ENCODE data around the gene SRGAP1.
"Not testable (repeated sequence)": the region's sequence is repeated elsewhere in the genome, so short reads cannot be mapped to it uniquely, and the experiment has no call there.

The SRGAP1 gene

DNA sequence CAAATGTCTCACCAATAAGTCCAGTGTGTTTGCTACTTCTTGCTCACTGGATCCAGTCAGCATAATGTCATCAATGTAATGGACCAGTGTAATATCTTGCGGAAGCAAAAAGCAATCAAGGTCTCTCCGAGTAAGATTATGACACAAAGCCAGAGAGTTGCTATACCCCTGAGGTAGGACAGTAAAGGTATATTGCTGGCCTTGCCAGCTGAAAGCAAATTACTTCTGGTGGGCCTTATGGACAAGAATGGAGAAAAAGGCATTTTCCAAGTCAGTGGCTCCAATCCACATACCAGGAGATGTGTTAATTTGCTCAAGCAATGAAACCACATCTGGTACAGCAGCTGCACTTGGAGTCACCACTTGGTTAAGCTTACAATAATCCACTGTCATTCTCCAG, 288.2 kb downstream of the SRGAP1 start:
- DNase-seq = not testable (repeated sequence)

DNA sequence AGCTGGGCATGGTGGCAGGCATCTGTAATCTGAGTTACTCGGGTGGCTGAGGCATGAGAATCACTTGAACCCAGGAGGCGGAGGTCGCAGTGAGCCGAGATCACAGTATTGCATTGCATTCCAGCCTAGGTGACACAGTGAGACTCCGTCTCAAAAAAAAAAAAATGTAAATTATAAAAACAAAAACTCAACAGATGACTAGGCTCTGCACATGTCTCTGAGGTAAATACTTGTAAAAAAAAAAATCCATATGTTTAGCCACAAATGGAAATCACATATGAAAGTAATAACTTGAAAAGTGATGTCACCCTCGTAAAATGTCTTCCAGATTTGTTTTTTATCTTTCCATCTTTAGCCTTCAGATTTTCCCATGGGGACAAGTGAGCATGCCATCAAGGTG, 292.6 kb downstream of the SRGAP1 start:
- DNase-seq = no peak

DNA sequence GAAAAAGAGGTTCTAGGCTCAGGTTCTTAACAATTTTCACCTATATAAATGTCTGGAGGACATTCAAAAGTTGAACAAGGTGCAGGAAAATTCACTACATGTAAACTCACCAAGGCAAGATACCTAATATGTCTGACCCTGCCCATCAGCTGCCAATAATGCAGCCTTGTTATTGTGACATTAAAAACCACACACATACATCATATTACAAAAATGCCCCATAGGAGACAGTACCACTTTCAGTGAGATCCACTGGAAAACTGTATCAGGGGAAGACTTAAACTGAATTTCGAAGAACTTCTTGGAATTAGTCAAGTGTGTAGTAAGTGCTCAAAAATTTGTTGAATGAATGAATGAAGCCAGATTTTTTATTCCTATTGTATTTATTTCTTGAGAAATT, 294.5 kb downstream of the SRGAP1 start:
- DNase-seq = no peak

DNA sequence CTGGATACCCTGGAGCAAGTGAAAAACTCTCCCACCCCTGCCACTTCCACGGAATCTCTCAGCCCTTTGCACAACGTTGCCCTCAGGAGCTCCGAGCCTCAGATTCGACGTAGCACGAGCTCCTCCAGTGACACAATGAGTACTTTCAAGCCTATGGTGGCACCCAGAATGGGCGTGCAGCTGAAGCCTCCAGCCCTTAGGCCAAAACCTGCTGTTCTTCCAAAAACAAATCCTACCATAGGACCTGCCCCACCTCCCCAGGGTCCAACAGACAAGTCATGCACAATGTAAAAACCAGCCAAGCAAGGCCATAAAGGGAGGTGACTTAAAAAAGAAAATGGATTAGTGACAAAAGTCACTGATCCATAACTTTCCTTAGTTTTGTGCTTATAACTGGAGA, 297.9 kb downstream of the SRGAP1 start:
- no peak for DNase-seq

DNA sequence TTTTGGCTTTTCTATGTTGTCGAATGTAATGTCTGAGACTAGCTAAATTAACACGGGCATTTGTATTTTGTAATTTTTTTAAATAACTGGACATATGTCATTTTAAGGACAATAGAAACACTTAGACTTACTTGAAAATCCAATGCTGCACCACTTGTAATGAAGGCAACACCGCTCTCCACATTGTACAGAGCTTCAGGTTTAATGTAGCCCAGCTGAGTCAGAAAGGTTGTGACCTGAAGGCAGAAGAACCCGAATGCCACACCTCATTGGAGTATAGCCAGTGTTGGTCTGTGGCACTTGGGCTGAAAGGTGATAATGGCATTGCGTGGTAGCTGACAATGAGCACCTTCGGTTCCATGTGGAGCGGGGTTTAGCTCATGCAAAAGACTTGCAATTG, 298.3 kb downstream of the SRGAP1 start:
- no peak for DNase-seq

DNA sequence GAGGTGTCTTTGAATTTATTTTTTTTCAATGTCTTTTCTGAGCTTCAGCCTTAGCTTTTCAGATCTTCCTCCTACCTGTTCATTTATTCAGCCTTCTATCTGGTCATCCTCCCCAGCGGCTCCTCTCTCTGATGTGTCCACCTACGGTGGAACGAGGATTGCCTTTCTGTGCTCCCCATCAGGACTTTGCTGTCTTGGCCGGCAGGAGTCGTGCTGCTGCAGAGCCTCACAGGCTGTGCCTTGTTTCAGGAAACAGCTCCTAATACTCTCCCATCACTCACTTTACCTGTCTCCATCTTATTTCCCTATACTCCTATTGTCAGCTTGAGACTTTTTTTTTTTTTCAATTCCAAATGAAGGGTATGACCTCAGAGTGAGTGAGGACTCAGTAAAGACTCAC, 300.7 kb downstream of the SRGAP1 start:
- DNase-seq = no peak

- DNase-seq = no peak
Observed at GRCh38 chr12:64147011-64147631, 302.6 kb downstream of the SRGAP1 start.

GRCh38 chr12:64147875-64148274, 303.4 kb downstream of the SRGAP1 start:
- no peak for DNase-seq

- DNase-seq = no peak
Observed at GRCh38 chr12:64154677-64155076, 310.2 kb downstream of the SRGAP1 start.

GRCh38 chr12:64157110-64157509, 312.6 kb downstream of the SRGAP1 start:
- DNase-seq = no peak

DNA sequence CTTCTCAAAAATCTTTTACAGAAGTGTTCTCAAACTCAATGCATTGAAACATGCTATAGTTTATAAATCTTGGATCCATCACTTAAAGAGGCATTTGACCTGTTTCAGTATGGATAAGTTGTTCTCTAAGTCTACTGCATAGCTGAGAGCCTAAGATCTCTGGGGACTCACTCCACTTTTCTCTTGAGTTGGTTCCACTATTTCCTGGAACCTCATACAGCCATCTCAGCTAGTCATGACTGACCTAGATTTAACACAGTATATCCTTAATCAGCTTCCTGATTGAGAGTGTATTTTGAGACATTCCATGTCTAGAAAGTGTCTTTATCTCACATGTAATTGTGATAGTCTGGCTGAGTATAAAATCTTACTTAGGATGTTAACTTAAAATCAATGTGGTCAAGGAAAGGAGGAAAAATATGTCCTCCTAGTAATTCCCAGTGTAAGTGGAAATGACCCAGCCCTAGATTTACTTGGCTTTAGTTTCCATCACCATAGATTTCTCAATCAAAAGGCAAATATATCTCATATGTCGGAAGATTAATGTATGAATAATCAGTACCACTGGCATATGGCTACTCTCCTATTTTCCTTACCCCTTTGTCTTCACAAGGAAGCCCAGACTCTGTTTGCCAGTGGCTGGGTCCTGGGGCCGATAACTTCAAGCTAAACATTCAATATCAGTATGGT, 315.7 kb downstream of the SRGAP1 start:
- DNase-seq = no peak

- no peak for DNase-seq
Observed at GRCh38 chr12:64160711-64161060, 316.2 kb downstream of the SRGAP1 start.

GRCh38 chr12:64166606-64167005, 322.1 kb downstream of the SRGAP1 start:
- not testable (repeated sequence) for DNase-seq

DNA sequence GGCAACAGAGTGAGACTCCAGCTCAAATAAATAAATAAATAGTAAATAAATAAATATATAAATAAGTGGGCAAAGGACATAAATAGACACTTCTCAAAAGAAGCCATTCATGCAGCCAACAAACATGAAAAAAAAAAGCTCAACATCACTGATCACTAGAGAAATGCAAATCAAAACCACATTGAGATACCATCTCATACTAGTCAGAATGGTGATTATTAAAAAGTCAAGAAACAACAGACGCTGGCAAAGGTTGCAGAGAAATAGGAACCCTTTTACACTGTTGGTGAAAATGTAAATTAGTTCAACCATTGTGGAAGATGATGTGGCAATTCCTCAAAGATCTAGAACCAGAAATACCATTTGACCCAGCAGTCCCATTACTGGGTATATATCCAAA, 322.5 kb downstream of the SRGAP1 start:
- peak; percentile 6 to 44 for DNase-seq

GRCh38 chr12:64170024-64170423, 325.5 kb downstream of the SRGAP1 start:
- no peak for DNase-seq

- no peak for DNase-seq
Observed at GRCh38 chr12:64170730-64171129, 326.2 kb downstream of the SRGAP1 start.

DNA sequence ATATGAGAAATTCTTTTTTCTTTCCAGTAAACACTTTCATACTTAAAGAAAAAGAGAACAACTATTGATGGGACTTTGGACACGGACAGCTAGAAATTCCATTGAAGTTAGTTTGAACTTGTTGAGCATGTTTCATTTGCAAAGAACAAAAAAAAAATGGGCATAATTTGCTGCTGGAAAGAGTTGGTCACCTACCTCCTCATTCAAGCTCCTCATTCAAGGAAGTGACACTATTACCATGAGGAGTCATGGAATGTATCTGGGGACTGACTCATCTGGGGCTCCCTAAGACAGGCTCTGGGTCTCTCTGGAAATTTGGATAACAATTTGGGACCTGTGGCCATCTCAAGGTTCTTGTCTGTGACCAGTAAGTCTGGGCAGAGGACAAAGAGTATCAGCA, 327.2 kb downstream of the SRGAP1 start:
- no peak for DNase-seq

DNA sequence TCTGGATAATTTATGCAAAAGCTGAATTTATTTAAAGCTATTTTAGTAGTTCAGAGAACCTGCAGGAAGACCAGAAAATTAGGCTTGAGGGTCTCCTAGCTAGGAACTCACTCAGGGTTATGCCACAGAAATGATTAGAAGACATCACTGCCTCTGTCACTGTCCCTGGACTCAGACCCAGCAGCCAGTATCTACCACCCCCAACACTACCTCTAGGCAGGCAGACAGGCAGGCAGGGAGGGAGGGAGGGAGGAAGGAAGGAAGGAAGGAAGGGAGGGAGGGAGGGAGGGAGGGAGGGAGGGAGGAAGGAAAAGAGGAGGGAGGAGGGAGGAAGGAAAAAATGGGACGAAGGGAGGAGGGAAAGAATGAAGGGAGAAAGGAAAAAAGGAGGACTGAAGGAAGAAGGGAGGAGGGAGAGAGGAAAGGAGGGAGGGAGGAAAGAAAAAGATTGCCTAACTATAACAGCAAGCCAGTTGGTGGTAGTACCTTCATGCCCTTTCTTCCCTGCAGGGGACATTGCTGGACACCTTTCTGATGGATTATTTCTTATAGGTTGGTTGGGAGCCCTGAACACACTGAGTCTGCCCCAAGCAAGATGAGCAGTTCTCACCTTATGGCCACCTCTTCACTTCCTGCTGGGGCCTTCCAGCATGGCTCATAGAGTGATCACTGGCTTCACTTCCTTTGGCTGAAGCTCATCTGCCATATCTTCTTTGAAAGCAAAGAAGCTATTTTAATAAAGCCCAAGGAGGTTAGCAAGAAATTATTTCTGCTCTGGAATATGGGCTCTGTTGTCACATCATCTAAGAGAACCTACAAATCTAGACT, 327.9 kb downstream of the SRGAP1 start:
- no peak for DNase-seq

DNA sequence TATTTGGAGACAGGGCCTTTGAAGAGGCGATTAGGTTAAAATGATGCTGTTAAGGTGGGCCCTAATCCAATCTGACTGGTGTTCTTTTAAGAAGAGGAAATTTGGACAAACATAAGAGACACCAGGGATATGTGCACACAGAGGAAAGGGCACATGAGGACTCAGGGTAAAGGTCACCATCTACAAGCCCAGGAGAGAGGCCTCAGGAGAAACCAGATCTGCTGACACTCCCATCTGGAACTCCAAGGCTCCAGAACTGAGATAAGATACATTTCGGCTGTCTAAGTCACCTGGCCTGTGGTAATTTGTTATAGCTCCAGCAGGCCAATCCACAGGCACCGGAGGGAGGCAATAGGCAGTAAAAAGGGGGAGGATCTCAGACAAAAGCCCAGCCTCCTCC, 329.0 kb downstream of the SRGAP1 start:
- DNase-seq = no peak

DNA sequence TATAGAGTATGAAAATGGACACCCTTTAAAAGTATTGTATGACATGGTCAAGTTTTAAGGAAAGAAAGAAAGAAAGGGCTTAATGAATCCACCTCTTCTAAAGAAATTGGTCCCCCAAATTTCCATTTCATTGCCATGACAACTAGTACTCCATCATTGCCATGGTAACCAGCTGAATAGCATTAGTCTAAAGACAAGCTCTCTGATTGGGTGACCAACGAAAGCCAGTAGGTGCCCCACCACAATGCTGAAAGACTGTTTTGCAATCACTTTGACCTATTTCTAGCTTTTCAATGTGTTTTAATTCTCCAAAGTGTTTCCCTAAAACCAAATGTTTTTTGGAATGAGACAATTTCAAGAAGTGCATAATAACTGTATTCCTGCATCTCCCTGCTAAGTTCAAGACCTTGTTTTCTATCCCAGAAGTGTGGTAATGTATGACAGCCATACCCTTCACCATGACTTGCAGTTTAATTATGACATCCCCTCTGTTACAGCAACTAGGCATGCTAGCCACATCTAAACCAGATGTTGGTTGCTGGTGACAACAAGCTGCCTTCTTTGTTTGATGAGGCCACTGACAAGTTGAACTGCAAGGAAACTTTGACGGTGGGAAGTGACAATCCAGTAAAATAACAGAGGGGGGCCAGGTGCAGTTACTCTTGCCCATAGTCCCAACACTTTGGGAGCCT, 330.9 kb downstream of the SRGAP1 start:
- no peak for DNase-seq

- no peak for DNase-seq
Observed at GRCh38 chr12:64177001-64177400, 332.5 kb downstream of the SRGAP1 start.

DNA sequence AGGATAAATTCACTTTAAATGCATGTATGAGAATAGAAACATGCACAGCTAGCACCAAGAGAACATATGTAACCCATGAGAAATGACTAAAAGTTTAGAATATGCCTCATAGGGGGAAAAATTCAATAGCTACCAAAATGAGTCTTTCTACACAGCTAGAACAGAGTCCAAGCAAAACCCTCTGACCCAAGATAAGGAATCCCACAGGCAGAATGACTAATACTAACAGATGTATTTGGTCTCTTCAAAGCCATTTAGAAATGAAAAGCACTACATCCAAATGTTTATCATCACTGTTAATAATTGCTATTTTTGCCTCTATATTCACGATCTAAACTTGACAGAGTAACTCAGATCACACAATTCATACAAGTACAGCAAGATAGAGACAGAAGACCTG, 333.6 kb downstream of the SRGAP1 start:
- DNase-seq = no peak

DNA sequence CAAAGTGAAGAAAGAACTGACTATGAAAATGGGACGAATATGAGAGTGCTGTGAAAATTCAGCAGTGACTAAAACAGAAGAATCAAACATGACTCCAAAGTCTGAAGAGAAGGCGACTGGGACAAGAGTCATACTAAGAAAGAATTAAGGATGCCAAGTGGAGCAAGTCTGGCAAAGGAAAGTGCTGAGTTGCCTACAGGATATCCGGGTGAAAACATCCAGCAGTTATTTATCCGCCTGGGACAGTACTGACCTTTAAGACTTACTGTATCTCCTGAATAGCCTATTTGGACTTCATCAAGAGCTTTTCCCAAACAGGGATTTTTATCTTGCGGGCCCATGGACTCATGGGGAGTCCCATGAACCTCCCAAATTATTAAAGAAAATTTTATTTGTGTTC, 336.5 kb downstream of the SRGAP1 start:
- DNase-seq = no peak
